ENCODE measurements around the gene KCNH2. TPM values are rescaled to one million over a fixed set of nuclear protein-coding genes. Genes with fewer than 3 reads are reported as not detected.

Gene KCNH2
- polyA plus RNA-seq, 1 of the 3 experiments (the other 2 are of a cell fraction) = 2.2 TPM

DNA sequence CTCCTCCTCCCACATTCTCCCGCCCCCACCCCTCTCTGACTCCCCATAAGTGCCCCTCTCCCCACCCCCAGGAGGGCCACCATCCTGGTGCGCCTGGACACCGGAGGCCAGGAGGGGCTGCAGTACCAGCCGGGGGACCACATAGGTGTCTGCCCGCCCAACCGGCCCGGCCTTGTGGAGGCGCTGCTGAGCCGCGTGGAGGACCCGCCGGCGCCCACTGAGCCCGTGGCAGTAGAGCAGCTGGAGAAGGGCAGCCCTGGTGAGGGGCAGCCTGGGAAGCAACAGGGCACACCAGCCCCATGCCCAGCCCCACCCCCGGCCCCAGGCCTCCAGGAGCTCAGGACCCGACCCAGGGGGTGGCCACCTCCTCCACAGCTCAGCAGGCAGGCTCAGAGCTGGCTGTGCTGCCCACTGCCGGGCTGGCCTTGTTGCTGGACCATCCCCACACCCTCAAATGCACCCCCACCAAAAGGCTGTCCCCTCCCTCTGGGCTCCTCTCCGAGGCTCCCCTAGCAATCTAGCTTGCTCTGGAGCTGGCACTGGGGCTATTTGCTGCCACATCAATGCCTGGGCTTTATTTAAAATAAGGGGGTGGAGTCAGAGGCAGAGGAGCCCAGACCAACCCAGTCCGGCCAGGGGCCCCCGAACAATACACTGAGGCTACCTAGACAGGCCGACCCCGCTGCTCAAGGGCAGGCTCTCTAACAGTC, 31.4 kb upstream of the KCNH2 start:
- H3K36me3 ChIP-seq (replicated peaks in 1 of 2; ENCODE audit: control insufficient read depth in 1 of 2, insufficient read depth in 2 of 2, low read length in 1 of 2) = no peaks in the 10 kb centered on the region
- TF ChIP-seq CHD2 (IDR thresholded peaks at IDR 0.05; ENCODE audit: low read length, partially characterized antibody) = no peak
- TF ChIP-seq REST (IDR thresholded peaks at IDR 0.05; ENCODE audit: low read depth, low read length) = no peak
- no peak for TF ChIP-seq ELF1 (IDR thresholded peaks at IDR 0.05)
- TF ChIP-seq GABPA (IDR thresholded peaks at IDR 0.05; ENCODE audit: low read depth) = no peak
- TF ChIP-seq JUND (IDR thresholded peaks at IDR 0.05) = no peak
- no peak for TF ChIP-seq CTCF (IDR thresholded peaks at IDR 0.05)
- no peak for TF ChIP-seq SIN3A (IDR thresholded peaks at IDR 0.05; ENCODE audit: borderline replicate concordance, low read depth, low read length)
- no peak for TF ChIP-seq SMC3 (IDR thresholded peaks at IDR 0.05; ENCODE audit: low read depth, low read length)
- TF ChIP-seq, protein P1, sequence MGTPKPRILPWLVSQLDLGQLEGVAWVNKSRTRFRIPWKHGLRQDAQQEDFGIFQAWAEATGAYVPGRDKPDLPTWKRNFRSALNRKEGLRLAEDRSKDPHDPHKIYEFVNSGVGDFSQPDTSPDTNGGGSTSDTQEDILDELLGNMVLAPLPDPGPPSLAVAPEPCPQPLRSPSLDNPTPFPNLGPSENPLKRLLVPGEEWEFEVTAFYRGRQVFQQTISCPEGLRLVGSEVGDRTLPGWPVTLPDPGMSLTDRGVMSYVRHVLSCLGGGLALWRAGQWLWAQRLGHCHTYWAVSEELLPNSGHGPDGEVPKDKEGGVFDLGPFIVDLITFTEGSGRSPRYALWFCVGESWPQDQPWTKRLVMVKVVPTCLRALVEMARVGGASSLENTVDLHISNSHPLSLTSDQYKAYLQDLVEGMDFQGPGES (IDR thresholded peaks at IDR 0.05; ENCODE audit: low read depth, low read length) = no peak
- TF ChIP-seq NRF1 (IDR thresholded peaks at IDR 0.05; ENCODE audit: low read depth, low read length) = no peak
- TF ChIP-seq, protein P2, sequence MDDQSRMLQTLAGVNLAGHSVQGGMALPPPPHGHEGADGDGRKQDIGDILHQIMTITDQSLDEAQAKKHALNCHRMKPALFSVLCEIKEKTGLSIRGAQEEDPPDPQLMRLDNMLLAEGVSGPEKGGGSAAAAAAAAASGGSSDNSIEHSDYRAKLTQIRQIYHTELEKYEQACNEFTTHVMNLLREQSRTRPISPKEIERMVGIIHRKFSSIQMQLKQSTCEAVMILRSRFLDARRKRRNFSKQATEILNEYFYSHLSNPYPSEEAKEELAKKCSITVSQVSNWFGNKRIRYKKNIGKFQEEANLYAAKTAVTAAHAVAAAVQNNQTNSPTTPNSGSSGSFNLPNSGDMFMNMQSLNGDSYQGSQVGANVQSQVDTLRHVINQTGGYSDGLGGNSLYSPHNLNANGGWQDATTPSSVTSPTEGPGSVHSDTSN (IDR thresholded peaks at IDR 0.05) = no peak
- 85% methylated on average over 17 of the region's 22 CpGs for WGBS (ENCODE audit: low lambda C conversion rate)
- no peak overlapping the region for H3K9ac ChIP-seq
- H3K27ac ChIP-seq (ENCODE audit: low read depth in 2 of 2, low read length in 1 of 2) = no peak overlapping the region
- H4K20me1 ChIP-seq (ENCODE audit: insufficient read depth) = no peaks in the 10 kb centered on the region
- ChIA-PET CTCF (interaction anchor here (0.5 to 11.3 kb wide), 20 partner anchors 11 to 231 kb away, joined by 3 to 151 read pairs (median 7); partner anchors contain the start of genes ABCB8, ATG9B, CDK5 and NOS3), POLR2A (interaction anchor here (0.9 to 1.4 kb wide), 2 partner anchors 9 to 15 kb away, joined by 3 to 5 read pairs; no protein-coding TSS in a partner anchor)
- DNase-seq = peak; percentile 62
- H3K4me3 ChIP-seq (ENCODE audit: low read depth in 2 of 2, low read length in 1 of 2) = no peak overlapping the region
- no peaks in the 10 kb centered on the region for H3K9me3 ChIP-seq
- H3K9me2 ChIP-seq = no peaks in the 10 kb centered on the region
- H3K4me2 ChIP-seq = no peak overlapping the region
- peaks cover 0 to 30% of the 10 kb centered on the region in 2 experiments; a peak in 1 of 4 replicates for H3K4me1 ChIP-seq (ENCODE audit: control insufficient read depth in 1 of 2, insufficient read depth in 2 of 2, low read depth in 1 of 2, low read length in 1 of 2)
- H3K79me2 ChIP-seq (ENCODE audit: insufficient read depth) = no peaks in the 10 kb centered on the region
- 0 out of 2 replicates have a peak, but pooled peaks cover 5% of the 10 kb centered on the region for H3K27me3 ChIP-seq (ENCODE audit: insufficient read depth)
- no peaks in the 10 kb centered on the region for H3F3A ChIP-seq (replicated peaks; ENCODE audit: insufficient read depth)
- no peak overlapping the region for H2AFZ ChIP-seq (ENCODE audit: low read depth)
